SW480 (cell line): Measurements from ENCODE around the gene OTOGL.
"Not testable (repeated sequence)": the region's sequence is repeated elsewhere in the genome, so short reads cannot be mapped to it uniquely, and the experiment has no call there.

Experiments used
- DNase-seq: peaks from one replicate; pipeline ENCODE4 v3.0.0-alpha.2; 2016; ENCODE audit warnings: low spot score

OTOGL gene

DNA sequence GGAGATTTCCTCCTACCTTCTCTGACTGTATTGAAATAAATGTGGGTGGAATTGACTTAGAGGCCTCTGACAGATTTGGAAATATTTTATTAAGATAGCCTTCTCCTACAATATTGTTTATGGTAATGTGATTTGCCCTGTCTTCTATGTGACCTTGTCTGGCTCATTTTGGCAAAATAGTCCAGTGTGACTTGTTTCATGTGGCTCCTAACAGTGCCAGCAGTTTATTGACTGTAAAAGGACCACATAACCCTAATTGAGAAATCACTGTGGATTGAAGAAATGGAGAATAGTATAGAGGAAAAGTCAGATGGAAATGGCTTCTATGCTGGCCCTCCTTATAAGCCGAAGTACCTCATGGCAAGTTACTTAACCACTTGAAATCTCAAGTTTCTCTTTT is 173.8 kb downstream of the OTOGL start:
- DNase-seq = no peak

DNA sequence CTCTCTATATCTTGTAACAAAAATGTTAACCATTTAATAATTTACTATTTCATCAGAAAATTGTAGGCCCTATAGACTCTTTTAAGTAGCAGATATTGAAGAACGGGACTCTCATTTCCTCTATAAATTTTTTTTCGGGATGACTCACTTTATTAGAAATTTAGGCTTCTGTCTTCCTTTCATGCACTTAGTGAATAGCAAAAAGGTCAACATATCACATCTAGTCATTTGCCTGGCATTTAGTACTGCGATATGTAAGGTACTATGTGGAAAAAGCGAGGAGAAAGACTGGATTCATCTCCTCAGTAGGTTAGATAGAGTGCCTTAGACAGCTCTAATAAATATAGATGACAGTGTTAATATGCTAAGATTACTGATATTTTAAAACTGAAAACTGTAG is 178.4 kb downstream of the OTOGL start:
- no peak for DNase-seq

DNA sequence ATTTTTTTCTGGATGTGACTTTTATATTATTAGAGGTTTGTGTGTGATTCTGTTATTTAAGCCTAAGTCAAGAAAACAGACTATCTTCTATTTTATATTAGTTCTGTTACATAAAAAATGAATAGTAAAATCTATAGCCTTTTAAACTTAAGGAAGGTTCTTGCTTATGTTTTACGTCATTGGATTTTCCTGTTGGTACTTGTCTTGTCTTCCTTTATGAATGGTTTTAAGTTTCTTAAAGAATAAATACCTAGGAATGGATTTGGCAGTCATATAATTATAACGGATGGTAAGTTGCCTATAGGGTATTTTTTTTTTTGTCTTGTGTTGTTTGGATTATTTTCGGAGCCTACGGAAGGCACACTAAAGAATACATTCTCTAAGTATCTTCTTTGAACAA is 182.9 kb downstream of the OTOGL start:
- DNase-seq = no peak

- DNase-seq = no peak
Observed at GRCh38 chr12:80282761-80283160, 183.4 kb downstream of the OTOGL start.

DNA sequence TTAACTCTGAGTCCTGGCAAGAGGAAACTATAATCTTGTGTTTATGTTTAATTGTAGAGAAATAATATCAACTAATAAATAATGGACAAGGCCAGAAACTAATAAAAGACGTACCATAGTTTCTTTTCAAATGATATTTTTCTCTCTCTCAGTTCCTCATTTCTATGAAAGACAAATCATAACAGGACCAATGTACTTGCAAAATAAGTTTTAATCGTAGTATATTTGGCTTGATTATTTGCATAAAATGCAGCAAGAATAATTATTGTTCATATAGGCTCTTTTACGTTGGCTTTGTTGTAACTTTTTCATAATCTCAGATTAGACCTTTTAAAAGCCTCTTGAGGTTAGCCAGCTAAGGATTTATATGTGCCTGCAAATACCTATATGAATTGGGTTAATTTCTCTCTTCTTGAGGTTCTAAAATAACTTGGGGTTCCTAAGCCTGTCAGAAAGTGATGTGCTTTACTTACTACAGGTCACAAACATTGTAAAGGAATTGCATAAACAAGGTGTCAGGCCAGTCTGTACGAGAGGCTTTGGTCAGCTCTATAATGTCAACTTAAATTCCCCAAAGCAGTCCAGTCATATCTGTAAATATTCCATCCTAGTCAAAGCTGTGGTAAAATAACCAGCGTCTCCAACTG is 191.9 kb downstream of the OTOGL start:
- DNase-seq = no peak

GRCh38 chr12:80293347-80293746 is 194.0 kb downstream of the OTOGL start:
- no peak for DNase-seq

GRCh38 chr12:80293759-80294158 is 194.4 kb downstream of the OTOGL start:
- DNase-seq = no peak

DNA sequence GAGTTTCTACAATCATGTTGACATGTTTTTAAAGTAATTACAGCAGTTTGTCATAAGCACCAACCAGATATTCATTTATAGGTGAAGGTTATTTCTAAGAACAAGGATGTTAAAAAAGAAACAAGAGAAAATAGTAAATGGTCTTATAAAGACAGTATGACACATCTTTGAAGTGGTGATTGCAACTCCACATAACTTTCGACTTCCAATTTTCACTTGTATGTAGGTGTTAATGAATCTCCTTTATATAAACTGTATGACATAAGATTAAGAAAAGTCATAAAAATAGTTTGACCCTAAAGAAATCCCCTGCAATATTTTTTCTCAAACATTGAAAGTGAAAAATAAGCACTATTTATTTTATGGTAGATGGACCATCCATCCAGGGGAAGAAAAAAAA is 199.9 kb downstream of the OTOGL start:
- no peak for DNase-seq

- DNase-seq = no peak
Observed at GRCh38 chr12:80299976-80300375, 200.6 kb downstream of the OTOGL start.

DNA sequence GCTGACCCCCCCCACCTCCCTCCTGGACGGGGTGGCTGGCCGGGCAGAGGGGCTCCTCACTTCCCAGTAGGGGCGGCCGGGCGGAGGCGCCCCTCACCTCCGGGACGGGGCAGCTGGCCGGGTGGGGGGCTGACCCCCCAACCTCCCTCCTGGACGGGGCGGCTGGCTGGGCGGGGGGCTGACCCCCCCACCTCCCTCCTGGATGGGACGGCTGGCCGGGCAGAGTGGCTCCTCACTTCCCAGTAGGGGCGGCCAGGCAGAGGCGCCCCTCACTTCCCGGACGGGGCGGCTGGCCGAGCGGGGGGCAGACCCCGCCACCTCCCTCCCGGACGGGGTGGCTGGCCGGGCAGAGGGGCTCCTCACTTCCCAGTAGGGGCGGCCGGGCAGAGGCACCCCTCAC is 208.1 kb downstream of the OTOGL start:
- DNase-seq = not testable (repeated sequence)

- DNase-seq = no peak
Observed at GRCh38 chr12:80313209-80313608, 213.9 kb downstream of the OTOGL start.

DNA sequence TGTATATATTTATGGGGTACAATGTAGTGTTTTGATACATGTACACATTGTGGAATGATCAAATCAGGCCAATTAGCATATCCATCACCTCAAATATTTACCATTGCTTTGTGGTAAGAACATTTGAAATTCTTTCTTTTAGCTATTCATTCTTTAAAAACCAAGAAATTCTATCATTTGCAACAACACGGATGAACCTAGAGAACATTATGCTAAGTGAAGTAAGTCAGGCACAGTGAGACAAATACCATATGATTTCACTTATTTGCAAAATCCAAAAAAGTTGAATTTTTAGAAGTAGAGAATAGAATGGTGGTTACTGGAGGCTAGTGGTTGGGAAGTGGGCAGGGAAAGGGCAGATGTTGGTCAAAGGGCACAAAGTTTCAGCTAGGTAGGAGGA is 215.4 kb downstream of the OTOGL start:
- DNase-seq = peak; percentile 9

DNA sequence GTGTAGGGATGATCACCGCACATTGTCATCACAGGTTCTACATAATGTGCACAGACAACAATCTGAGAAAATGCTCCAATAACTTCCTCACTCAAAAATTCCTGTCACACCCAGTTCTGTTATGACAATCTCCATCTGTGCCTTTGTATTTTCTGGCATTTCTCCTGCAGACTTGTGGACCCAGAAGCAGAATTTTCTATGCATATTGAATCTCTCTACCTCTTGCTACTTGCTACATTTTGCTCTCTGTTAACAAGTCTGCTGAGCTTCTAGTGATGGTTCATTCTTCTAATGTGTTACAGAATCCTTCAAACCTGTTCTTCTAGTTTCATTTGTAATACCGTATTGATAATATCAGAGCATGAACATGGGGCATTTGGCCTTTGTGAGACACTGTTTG is 216.9 kb downstream of the OTOGL start:
- no peak for DNase-seq

DNA sequence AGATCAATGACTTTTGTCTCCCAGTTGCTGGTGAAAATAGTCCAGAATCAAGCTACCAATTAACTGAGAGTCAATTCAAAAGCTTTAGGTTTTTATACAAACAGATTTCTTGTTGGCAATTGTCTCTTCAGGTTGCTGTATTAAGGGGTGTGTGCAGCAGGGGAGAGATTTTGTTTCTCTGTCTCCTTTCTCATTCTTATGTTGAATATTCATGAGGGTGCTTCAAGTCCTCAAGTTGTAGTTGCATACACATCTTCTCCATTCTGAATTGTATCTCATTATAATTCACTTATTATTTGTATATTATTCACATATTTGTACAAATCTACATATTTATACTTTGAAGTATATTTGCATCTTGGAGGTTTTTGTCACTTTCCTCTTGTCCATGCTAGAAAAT is 218.0 kb downstream of the OTOGL start:
- DNase-seq = no peak

- DNase-seq = no peak
Observed at GRCh38 chr12:80317899-80318298, 218.6 kb downstream of the OTOGL start.

GRCh38 chr12:80320121-80320678 is 220.9 kb downstream of the OTOGL start:
- DNase-seq = no peak

DNA sequence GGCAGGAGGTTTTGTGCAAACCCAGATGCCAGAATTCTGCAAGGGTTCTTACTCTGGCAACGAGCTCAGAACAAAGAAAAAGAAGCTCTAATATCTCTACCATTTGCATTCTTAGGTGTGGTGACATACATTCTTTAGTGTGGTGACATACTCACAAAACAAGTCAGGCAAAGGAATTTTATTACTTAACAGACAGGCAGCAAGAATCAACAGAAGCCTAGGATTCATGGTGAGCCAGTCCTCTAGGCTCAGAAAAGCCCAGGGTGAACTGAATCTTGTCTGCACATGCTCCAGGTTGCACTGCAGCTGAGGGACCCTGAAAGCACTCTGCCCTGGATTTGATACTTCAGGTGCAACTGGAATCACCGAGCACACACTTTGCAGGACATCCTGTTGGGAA is 222.3 kb downstream of the OTOGL start:
- no peak for DNase-seq

GRCh38 chr12:80325167-80325959 is 226.0 kb downstream of the OTOGL start:
- DNase-seq = no peak

GRCh38 chr12:80332827-80333226 is 233.5 kb downstream of the OTOGL start:
- no peak for DNase-seq

DNA sequence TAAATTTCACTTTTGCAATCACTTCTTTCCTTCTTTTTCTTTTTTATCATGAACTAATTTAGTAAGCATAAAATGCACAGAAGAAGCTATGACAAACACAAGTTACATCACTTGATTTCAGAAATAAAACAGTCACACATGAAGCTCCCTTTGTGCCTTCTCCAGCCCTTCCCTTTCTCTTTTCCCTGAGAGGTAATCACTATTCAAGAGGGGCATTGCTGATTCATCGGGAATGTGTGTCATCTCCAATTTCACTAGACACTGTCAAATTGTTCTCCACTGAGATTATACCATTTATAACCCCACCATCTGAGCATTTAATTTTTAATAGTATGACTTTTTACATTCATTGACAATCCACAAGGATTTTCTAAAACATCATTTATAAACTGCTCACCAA is 253.1 kb downstream of the OTOGL start:
- DNase-seq = no peak

DNA sequence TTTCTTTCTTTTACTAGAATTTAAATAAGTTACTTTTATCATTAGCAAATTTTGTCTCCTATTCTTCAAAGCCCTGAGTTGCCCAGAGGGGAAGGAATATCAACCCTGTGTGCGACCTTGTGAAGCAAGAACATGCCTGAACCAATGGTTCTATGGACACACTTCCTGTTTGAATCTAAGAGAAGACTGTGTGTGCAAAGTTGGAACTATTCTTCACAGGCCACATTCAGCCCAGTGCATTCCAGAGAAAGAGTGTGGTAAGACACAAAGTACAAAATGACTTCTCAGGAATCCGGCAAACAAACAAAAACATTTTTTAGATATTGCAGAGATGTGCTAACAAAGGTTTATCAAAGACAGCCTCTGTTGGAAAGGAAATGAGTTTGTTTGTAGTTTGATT is 253.9 kb downstream of the OTOGL start:
- no peak for DNase-seq

- no peak for DNase-seq
Observed at GRCh38 chr12:80356097-80356496, 256.8 kb downstream of the OTOGL start.

DNA sequence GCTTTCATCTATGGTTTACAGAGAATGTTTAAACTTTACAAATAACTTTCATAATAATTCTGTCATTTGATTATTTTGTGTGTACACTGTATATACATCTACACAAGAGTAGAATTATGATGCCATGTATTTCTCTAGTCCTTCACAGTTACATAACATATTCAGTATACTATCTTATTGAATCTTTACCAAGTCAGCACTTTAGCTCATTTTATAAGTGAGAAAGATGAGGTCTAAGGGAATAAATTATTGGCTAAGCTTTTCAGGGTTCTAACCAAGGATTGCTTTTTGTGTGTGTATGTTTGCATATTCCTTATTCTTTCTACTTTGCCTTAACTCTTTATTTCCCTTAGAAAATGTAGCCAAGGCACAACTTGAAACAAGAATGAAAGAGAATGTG is 260.4 kb downstream of the OTOGL start:
- DNase-seq = no peak

DNA sequence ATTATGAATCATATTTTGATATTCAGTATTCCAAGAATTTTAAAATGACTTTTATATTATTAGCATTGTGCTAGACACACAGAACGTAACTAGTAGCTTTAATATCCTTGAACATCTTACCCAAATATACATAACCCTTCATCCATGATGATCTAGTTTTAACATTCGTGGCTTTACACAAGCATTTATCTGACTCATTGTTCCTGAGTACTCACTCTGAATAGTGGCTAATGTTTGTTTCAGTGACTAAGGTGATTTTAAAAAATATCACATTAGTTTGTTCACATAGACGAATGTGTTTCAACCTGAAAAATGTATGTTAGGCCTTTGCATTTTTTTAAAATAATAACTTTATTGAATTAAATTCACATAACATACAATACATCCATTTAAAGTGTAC is 264.7 kb downstream of the OTOGL start:
- DNase-seq = no peak
